Uterus (tissue), 4 donors: ENCODE measurements around the gene KIF18A. TPM values are rescaled to one million over a fixed set of nuclear protein-coding genes. Genes with fewer than 3 reads are reported as not detected.

ENCODE experiments used
- DNase-seq, 2 donors: peaks; one replicate each; pipeline ENCODE4 v3.0.0-alpha.2; 2019 to 2020
- H3K27ac ChIP-seq, 2 donors: fragments of 200-600 bp; sonication (generic); 1 replicate in 1 of 2; 2 replicates in 1 of 2; pipeline ENCODE4 v1.5.1; 2016 to 2018
- H3K27me3 ChIP-seq, 2 donors: fragments of 200-600 bp; sonication (generic); one replicate each; pipeline ENCODE4 v1.5.1; 2018 to 2019; ENCODE audit warnings: control low read depth in 1 of 2
- H3K36me3 ChIP-seq, 2 donors: fragments of 200-600 bp; sonication (generic); one replicate each; pipeline ENCODE4 v1.5.1; 2019; ENCODE audit warnings: control low read depth in 1 of 2
- H3K4me1 ChIP-seq, 2 donors: fragments of 200-600 bp; sonication (generic); one replicate each; pipeline ENCODE4 v1.5.1; 2018 to 2019; ENCODE audit warnings: control low read depth in 1 of 2
- H3K4me3 ChIP-seq, 2 donors: fragments of 200-600 bp; sonication (generic); 1 replicate in 1 of 2; 2 replicates in 1 of 2; pipeline ENCODE4 v1.5.1; 2018 to 2019; ENCODE audit warnings: mild to moderate bottlenecking in 1 of 2
- H3K9me3 ChIP-seq, 2 donors: fragments of 200-600 bp; sonication (generic); one replicate each; pipeline ENCODE4 v1.5.1; 2019; ENCODE audit warnings: control low read depth in 1 of 2
- CTCF ChIP-seq, 4 experiments: fragments of 200-600 bp in 2 of 4; fragments of 450-650 bp in 2 of 4; sonication (generic) in 2 of 4; IDR thresholded peaks; one replicate each; pipeline ENCODE4 v1.5.1; 2016 to 2019; ENCODE audit warnings: antibody characterized with exemption in 4 of 4, mild to moderate bottlenecking in 2 of 4, moderate library complexity in 1 of 4
- POLR2A ChIP-seq, 2 donors: fragments of 450-650 bp; IDR thresholded peaks; one replicate each; pipeline ENCODE4 v1.6.1; 2016; ENCODE audit warnings: antibody characterized with exemption in 2 of 2, mild to moderate bottlenecking in 1 of 2, moderate library complexity in 1 of 2
- intact Hi-C: fragments of 100-400 bp; cut with DNase I; formaldehyde crosslinking; loops from one replicate; pipeline ENCODE4 v1.15.1; 2023; ENCODE audit warnings: low total_unique reads
- total RNA-seq, 4 donors: library from RNA; depleted of rRNA in 3 of 4; stranded (reverse); fragments of >200 nt in 3 of 4; gene quantifications; one replicate each; pipeline versions ENCODE4 v1.1.0 to v1.2.4, GENCODE V29; 2014 to 2023
- donor health status: DM: yes; HTN: yes; CAD: no.

KIF18A gene
- total RNA-seq, 4 donors from 2014 or later, result 0.29 to 13.1 (median 0.43) TPM; not detected in 1

GRCh38 chr11:28009996-28010395, 98.0 kb downstream of the KIF18A start:
- TF ChIP-seq POLR2A (IDR thresholded peaks at IDR 0.05) (no peak), CTCF (IDR thresholded peaks at IDR 0.05) (no peak)
- Histone ChIP-seq H3K9me3 (no peaks in the 10 kb centered on the region), H3K27me3 (no peaks in the 10 kb centered on the region), H3K4me3 (no peak overlapping the region), H3K27ac (no peak overlapping the region), H3K4me1 (no peaks in the 10 kb centered on the region), H3K36me3 (no peaks in the 10 kb centered on the region)
- intact Hi-C loops, result no loop called here
- DNase-seq, result no peak

GRCh38 chr11:28009388-28009787, 98.6 kb downstream of the KIF18A start:
- TF ChIP-seq POLR2A (IDR thresholded peaks at IDR 0.05), result no peak
- TF ChIP-seq CTCF (IDR thresholded peaks at IDR 0.05), result no peak
- no peaks in the 10 kb centered on the region for H3K36me3 ChIP-seq
- H3K27ac ChIP-seq, result no peak overlapping the region
- no peak overlapping the region for H3K4me3 ChIP-seq
- H3K27me3 ChIP-seq, result no peaks in the 10 kb centered on the region
- no peaks in the 10 kb centered on the region for H3K9me3 ChIP-seq
- intact Hi-C loops, result no loop called here
- H3K4me1 ChIP-seq, result no peaks in the 10 kb centered on the region
- no peak for DNase-seq

- no peak overlapping the region for H3K27ac ChIP-seq
- TF ChIP-seq POLR2A (IDR thresholded peaks at IDR 0.05), result no peak
- TF ChIP-seq CTCF (IDR thresholded peaks at IDR 0.05), result no peak
- DNase-seq, result no peak
- no peaks in the 10 kb centered on the region for H3K36me3 ChIP-seq
- H3K4me1 ChIP-seq, result no peaks in the 10 kb centered on the region
- no peaks in the 10 kb centered on the region for H3K27me3 ChIP-seq
- intact Hi-C loops, result no loop called here
- H3K9me3 ChIP-seq, result no peaks in the 10 kb centered on the region
- no peak overlapping the region for H3K4me3 ChIP-seq
Measured at GRCh38 chr11:28003615-28004014, 104.3 kb downstream of the KIF18A start.

- no peaks in the 10 kb centered on the region for H3K36me3 ChIP-seq
- no peaks in the 10 kb centered on the region for H3K9me3 ChIP-seq
- intact Hi-C loops, result no loop called here
- no peaks in the 10 kb centered on the region for H3K4me1 ChIP-seq
- H3K27ac ChIP-seq, result no peak overlapping the region
- H3K4me3 ChIP-seq, result no peak overlapping the region
- no peak for DNase-seq
- no peaks in the 10 kb centered on the region for H3K27me3 ChIP-seq
- TF ChIP-seq POLR2A (IDR thresholded peaks at IDR 0.05), result no peak
- TF ChIP-seq CTCF (IDR thresholded peaks at IDR 0.05), result no peak
Measured at GRCh38 chr11:27998552-27998951, 109.4 kb downstream of the KIF18A start.

GRCh38 chr11:27997344-27997743, 110.6 kb downstream of the KIF18A start:
- no peaks in the 10 kb centered on the region for H3K4me1 ChIP-seq
- no peaks in the 10 kb centered on the region for H3K27me3 ChIP-seq
- H3K4me3 ChIP-seq, result no peak overlapping the region
- no peaks in the 10 kb centered on the region for H3K9me3 ChIP-seq
- no peak for DNase-seq
- intact Hi-C loops, result no loop called here
- TF ChIP-seq CTCF (IDR thresholded peaks at IDR 0.05) (no peak), POLR2A (IDR thresholded peaks at IDR 0.05) (no peak)
- no peaks in the 10 kb centered on the region for H3K36me3 ChIP-seq
- no peak overlapping the region for H3K27ac ChIP-seq
